GM12873 (cell line): Measurements from ENCODE around the gene ACTG1.

ENCODE experiments used
- TF ChIP-seq, protein P1 (sequence below): IDR thresholded peaks from 2 replicates; pipeline ENCODE4 v1.5.1; 2012; ENCODE audit warnings: low read depth, mild to moderate bottlenecking, moderate library complexity, low read length, control low read depth; ENCODE audit not compliant: insufficient read depth; ENCODE audit errors: missing control alignments

Gene ACTG1

DNA sequence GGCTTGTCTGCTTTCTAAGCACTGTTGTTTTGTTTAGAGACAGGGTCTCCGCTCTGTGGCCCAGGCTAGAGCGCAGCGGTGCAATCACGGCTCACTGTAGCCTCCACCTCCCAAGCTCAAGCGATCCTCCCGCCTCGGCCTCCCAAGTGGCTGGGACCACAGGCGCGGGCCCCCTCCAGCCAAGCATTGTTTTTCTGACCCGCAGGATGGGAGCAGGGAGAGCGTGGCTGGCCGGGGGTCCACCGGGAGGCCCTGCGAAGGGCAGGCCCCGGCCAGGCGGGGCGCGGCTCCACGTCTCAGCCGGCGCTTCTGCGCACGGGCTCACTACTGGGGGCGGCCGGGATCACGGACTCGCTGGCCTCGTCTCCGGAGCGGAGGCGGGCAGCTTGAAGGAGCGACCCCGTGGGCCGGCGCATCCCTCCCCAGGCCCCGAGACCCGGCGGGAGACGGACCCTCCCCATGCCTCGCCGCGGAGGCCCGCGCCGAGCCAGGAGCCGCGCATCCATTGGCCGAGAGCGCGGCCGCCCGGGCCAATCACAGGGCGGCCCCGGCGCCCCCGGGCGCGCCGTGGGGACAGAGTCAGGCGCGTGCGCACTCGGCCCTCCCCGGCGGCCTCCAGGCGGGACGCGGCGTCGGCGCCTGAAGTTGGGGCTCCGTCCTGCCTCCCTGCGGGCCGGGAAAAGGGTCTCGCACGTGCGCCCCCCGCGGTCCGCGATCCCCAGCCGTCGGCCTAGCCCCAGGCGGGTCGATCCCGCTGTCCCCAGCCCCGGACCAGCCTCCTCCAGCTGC lies 24.9 kb downstream of the ACTG1 start:
- TF ChIP-seq, protein P1, sequence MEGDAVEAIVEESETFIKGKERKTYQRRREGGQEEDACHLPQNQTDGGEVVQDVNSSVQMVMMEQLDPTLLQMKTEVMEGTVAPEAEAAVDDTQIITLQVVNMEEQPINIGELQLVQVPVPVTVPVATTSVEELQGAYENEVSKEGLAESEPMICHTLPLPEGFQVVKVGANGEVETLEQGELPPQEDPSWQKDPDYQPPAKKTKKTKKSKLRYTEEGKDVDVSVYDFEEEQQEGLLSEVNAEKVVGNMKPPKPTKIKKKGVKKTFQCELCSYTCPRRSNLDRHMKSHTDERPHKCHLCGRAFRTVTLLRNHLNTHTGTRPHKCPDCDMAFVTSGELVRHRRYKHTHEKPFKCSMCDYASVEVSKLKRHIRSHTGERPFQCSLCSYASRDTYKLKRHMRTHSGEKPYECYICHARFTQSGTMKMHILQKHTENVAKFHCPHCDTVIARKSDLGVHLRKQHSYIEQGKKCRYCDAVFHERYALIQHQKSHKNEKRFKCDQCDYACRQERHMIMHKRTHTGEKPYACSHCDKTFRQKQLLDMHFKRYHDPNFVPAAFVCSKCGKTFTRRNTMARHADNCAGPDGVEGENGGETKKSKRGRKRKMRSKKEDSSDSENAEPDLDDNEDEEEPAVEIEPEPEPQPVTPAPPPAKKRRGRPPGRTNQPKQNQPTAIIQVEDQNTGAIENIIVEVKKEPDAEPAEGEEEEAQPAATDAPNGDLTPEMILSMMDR, result no peak

DNA sequence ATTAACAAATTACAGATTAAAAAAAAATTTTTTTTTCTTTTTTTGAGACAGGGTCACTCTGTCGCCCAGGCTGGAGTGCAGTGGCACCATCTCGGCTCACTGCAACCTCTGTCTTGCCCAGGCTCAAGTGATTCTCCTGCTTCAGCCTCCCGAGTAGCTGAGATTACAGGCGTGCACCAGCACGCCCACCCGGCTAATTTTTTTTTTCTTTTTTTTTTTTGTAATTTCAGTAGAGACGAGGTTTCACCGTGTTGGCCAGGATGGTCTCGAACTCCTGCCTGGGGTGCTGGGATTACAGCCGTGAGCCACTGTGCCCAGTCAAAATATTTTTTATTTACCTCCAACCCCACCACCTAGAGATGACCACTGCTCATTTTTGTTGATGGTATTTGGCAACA lies 25.5 kb downstream of the ACTG1 start:
- TF ChIP-seq, protein P1, result no peak

DNA sequence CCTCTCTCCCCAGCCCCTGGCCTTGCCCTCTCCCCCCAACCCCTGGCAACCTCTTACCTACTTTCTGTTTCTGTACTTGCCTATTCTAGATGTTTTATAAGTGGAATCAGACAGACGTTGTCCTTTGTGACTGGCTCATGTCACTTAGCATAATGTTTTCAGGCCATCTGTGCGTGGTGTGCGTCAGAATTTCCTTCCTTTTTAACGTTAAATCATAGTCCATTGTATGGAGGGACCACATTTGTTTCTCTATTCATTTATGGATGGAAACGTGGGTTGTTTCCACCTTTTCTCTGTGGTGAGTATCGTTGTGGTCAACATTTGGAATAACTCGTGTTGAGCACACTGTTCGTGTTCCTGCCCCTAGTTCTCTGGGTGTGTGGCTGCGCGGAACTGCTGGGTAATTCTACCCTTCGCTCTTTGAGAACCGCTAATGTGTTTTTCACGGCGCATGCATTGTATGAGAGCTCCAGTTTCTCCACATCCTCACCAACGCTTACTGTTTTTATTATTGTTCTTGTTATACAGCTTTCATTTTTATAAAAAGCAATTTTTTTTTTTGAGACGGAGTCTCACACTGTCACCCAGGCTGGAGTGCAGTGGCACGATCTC lies 26.3 kb downstream of the ACTG1 start:
- TF ChIP-seq, protein P1, result no peak

DNA sequence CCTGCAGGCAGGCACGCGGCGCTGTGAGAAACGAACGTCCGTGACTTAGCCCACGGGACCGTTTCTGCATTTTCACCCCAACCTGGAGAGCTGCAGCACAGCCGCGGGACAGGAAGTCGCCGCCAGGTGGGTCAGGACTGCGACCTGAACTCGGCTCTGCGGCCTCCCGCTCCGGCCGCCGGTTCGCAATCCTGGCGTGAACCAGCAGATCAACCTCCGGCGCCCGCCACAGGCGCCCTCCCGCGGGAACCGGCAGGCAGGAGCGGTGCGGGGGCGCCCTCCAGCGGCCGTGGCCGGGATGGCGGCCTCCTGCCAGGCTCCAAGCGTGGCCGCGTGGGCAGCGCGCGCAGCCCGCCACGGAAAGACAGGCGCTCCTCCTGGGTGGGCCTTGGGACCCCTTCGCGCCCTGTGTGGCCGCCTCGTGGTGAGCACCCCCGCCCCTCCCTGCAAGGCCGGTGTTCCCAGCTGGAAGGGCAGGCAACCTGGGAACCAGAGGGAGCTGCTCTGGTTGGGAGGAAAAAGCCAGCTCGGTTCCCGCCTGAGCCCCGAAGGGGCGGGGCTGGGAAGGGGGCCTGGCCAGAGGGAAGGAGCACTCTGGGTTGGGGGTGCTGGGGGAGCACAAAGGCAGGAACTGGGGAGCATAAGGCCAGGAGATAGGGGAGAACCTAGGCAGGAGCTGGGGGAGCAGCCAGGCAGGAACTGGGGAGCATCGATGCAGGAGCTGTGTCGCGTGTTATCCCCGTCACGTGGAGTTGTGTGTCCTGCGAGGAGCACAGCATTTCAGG lies 28.2 kb downstream of the ACTG1 start:
- TF ChIP-seq, protein P1, result peak; percentile 89

DNA sequence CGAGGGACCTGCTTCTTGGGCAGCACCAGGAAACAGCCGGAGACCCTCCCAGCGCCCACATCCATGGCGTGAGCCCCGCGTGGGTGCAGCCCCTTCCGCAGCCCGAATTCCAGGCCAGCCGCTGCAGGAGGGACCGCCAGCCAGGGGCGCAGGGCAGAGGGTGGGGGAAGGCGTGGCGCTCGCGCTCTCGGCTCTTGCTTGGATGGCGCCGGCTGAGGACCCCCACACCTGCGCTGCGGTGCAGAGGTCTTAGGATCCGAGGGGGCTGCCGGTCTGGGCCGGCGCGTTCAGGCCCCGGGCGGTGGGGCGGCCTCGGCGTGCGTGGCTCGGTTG lies 28.8 kb downstream of the ACTG1 start:
- TF ChIP-seq, protein P1, result no peak

DNA sequence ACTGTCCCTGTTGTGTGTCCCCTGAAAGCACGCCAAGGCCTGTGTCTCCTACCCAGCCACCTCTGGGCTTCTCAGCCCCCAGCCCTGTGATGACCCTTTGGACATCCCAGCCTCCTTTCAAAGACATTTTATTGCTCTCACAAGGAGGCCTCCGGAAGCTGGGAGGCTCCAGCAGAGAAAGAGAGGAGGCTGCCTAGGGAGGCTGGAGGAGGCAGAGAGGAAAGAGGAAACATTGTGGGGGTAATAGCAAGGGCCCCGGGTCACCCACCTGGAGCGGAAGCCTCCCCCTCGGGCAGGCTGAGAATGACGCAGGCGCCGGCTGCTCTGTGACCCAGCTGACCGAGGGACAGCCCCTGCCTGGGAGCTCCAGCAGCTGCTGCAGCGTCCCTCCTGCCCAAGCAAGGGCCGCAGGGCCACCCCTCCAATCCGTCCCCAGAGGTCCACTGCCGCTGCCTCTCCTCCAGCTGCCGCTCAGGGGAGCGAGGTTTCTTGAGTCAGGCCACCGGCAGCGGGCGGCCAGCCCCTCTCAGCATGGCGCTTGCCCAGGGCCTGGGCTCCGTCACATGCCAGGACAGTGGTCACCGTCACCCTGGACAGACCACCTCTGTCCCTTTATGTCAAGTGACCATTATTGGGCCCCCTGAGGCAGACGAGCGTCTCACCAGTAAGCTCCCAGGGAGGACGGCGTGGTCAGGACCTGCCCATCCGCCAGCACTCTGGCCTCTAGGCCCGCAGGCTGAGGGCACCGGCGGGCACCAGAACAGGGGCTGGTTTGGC lies 29.3 kb downstream of the ACTG1 start:
- TF ChIP-seq, protein P1, result no peak

DNA sequence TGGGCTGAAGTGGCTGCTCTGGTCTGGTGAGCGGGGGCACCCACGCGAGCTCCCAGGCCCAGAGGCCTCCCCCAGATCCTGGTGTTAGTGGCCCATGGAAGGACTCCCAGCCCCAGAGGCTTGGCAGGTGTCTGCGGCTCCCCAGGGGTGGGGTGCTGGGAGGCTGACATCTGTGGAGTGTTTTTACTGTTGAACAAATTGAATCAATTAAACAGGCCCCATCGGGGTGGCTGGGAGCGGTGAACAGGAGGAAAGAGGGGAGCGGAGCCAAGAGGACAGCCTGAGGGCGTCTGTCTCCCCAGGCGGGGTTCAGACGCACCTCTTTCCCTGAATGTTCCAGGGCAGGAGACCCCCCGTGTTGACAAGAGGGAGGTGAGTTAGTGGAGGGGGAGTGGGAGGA lies 29.9 kb downstream of the ACTG1 start:
- TF ChIP-seq, protein P1, result no peak
